NCI-H2196 (cell line): ENCODE measurements around the gene PRIMA1.

Experiments used
- DNase-seq: peaks from one replicate; lab custom pipeline; 2025; ENCODE audit not compliant: unreplicated experiment; lab: John Stamatoyannopoulos, UW

Gene PRIMA1

GRCh38 chr14:93713726-93714405, 74.4 kb downstream of the PRIMA1 start:
- no peak for DNase-seq

GRCh38 chr14:93712838-93713724, 75.2 kb downstream of the PRIMA1 start:
- no peak for DNase-seq

DNA sequence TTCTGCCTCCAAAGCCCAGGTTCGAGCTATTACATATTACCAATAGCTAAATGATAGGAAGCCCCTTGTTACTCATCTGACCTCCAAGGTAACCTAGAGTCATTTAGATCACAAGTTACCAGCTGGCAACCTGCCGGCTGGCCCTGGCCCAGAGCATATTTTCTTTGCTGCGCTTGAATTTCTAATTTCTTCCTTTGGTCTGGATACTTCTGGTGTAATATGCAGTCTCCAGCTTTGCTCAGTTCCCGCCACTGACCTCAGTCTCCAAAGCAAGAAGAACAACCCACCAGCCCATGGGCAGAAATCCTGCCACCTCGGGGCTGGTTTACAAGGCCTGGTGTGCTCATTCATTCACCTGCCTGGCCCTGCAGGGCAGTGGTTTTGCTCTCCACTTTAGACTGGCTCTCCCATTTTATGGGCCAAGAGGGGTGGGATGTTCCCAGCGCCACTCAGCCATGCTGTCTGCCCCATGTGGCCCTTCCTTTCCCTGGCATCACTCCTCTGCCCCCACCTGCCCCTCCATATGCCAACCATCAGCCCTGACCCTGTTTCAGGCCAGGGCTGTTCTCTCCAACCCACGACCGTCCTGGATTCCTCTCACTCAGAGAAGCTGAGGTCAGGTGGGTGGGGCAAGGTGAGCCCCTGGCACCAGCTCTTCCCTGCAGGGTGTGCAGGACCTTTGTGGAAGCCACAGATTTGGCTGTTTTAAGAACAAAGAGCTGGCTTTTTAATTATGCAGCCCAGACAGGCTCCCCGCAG, 76.0 kb downstream of the PRIMA1 start:
- DNase-seq: no peak

GRCh38 chr14:93709249-93709648, 79.0 kb downstream of the PRIMA1 start:
- DNase-seq: no peak

DNA sequence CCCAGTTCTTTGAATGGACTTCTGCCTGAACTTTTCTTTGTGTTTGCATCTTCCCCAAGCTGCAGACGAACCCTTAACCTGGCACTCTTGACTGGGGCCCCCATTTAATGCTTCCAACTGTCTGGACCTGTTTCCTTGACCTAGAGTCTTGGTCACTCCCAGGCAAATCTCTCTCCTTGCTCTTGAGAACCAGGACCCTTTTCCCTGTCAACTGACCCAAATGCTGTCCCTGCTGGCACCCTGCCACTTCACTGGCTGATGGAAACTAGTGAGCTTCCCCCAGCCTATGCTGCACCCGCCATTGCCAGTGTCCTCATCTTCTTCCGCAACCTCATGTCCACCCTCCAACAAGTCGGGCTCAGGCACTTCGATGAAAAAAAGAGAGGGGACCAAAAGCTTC, 79.5 kb downstream of the PRIMA1 start:
- no peak for DNase-seq

DNA sequence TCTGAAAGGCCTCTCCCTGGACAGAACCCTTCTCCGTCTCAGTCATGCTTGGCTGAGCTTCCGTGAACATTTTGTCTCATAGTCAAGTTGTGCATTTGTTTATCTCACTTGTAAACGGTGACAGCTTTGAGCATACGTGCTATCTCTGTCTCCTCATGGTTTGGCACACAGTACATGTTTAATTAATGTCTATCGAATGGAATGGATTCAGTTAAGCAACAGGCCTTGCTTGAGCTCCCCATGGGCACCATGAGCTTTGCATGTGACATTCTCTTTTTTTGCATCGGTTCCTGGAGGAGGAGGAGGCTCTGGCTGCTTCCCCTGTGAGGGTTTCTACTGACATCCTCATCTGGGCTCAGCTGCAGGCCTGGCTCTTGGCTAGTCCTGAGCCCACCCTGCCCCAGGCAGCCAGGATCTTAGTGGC, 80.0 kb downstream of the PRIMA1 start:
- no peak for DNase-seq

DNA sequence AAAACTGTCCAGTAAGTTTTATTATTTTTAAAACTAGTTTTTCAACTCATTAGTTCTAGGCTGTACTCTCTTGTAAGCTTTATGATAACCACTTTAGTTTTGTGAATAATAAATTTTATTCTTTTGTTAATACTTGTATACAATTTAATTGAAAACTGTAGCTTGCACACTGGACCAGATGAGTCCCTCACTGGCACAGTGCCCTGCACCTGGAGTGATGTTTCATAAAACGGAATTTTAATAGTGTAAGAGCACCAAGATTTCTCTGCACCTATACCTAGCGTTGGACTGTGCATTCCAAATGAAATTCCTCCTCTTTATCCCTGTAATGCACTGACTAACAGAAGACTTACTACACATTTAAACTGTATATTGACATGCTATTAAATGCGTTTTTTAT, 80.8 kb downstream of the PRIMA1 start:
- DNase-seq: no peak

- no peak for DNase-seq
Measured at GRCh38 chr14:93706360-93706955, 81.8 kb downstream of the PRIMA1 start.

GRCh38 chr14:93705513-93706156, 82.7 kb downstream of the PRIMA1 start:
- no peak for DNase-seq

DNA sequence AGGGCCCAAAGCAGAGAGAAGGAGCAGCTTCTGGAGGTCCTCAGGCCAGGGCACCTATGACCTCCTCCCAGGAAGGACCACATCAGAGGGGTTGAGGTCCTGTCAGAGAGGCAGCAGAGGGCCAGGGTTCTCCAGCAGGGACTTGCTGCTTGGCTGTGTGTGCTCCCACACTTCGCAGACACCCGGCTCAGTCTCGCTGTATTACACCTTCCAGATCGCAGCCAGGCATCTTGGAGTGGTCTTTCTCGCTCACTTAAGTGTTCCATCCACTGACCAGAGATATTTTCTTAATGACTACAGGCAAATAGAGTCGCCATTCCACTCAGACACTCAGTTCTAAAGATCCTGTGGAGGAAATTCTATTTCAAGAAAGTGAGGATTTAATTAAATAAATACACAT, 84.3 kb downstream of the PRIMA1 start:
- no peak for DNase-seq

- no peak for DNase-seq
Measured at GRCh38 chr14:93702946-93703345, 85.3 kb downstream of the PRIMA1 start.

DNA sequence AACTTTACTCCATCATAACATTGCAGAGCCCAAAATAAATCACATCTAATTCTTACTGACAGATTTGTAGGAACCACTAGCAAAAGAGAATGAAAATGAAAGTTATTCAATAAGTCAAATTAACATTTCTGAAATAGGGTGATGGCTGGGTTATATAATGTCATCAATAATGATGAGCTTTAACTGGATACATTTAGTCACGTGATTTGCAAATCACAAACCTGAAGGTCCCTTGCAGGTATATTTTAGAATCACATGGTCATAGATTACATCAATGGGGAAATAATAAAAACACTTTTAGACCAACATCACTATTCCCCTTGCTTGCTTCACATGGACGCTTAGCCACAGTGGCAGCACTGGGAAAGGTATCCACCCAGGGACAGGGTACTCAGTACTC, 86.7 kb downstream of the PRIMA1 start:
- DNase-seq: no peak

- no peak for DNase-seq
Measured at GRCh38 chr14:93700928-93701327, 87.4 kb downstream of the PRIMA1 start.

DNA sequence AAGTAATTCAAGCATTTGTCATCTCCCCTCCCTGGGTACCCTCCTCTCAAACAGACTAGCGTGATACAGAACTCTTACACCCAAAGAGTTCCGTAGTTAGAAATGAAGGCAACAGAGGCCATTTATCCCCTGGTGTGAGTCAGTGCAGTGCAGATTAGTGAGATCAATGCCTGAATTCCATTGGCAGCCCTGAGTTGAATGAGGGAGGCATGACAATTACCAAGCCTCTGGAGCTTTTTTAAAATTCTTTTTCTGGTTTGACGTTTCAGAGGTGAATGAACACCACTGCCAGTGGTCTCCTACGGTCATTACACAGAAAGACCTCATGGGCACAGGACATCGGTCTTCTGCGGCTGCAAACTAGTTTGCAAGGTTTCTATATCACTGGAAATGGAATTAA, 94.4 kb downstream of the PRIMA1 start:
- no peak for DNase-seq

DNA sequence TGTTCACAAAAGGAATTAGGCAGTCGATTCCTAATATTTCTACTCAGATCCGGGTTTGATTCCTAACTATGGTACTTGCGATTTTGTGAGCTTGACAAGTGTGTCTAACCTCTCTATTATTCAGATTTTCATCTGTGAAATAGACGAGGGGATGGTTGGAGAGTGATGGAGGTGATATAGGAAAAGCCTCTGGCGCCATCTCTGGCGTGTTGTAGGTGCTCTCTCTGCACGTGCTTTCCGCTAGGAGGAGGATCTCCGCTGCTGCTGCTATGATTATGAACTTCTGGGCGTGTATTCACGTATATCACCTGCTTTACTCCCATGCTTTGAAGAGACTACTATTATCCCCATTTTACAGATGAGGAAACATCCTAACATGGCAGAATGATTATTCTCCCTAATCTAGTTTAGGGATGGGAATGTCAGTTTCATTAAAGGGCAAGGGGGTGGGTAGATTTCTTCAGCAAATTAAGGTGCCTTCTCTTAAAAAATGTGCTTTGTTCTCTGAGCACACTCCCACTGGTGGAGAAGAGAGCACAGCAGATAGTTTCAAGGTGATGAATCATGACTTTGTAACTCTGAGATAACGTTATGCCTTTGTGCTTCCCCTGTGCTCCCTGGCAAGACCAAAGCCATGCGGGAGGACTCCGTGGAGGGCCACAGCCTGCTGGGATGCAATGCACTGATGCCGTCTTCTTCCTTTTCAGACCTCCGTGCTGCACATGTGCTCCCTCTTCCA, 97.1 kb downstream of the PRIMA1 start:
- DNase-seq: no peak

DNA sequence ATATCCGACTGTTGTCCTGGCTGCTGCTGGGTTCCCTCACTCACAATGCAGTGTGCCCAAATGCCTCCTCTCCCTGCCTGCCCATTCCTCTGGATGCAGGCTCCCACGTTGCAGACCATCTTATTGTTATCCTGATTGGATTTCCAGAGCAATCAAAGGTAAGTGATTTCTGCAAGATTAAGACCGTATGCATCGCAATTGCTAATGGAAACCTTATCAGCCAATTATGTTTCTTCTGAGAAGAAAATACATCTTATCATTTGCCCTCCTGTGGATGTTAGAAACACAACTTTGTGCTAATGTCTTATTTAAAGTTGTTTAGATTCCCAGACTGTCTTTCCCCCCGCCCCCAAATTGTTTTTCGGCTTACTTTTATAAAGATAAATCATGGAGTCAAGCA, 98.1 kb downstream of the PRIMA1 start:
- no peak for DNase-seq

GRCh38 chr14:93688820-93689219, 99.5 kb downstream of the PRIMA1 start:
- no peak for DNase-seq

DNA sequence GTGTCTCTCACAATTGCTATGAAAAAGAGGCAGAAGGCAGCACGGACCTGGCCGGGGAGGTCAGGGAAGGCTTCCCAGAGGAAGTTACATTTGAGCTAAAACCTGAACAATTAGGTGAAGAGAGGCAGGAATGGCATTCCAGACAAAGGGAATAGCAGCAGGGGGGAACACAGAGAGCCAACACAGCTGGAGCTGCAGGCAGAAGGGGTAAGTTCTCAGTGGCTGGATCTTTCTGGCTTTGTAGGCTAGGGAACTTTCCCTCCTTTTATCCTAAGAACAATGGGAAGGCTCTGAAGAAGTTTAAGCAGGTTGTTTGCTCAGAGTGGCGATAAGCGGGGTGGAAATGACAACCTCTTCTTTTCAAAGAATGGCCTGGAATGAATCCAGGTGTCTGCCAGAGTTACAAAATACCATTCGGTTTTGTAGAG, 100.0 kb downstream of the PRIMA1 start:
- no peak for DNase-seq

DNA sequence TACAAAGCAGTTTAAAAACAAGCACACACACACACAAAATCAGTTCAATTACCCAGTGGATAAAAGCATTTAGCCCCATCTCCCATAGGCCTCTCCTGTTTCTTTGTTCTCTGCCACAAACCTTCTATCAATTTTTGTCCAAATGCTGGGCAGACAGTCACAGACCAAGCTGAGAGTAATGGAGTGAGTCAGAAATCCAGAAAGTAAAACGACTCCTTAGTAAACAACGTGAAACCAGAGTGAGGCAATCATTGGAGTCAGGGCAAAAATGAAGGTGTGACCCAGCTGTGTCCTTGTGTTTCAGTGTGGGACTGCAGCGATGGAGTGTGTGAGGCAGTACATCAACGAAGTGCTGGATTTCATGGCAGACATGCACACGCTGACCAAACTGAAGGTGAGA, 102.0 kb downstream of the PRIMA1 start:
- no peak for DNase-seq
